ENCODE data around the gene TNNT2.

DNA sequence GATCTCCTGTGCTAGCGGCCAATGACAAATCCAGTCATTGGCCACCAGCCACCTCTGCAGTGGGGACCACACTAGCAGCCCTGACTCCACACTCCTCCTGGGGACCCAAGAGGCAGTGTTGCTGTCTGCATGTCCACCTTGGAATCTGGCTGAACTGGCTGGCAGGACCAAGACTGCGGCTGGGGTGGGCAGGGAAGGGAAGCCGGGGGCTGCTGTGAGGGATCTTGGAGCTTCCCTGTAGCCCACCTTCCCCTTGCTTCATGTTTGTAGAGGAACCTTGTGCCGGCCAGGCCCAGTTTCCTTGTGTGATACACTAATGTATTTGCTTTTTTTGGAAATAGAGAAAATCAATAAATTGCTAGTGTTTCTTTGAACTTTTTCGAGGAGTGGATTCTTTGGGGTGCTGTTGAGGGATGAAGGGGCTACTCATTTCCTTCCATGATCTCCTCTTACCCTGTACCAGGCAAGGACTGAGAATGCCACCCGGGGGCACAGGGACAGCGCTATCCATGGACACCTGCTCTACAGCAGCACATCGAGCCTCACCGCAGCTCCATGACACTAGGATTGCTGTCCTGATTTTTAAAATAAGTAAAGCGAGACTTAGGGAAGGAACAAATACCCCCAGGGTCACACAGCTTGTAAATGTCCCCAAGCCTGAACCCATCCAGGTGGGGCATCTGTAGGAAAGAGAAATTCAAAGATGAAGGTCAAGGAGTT lies 44.7 kb downstream of the TNNT2 start:
- TF ChIP-seq, protein P1, sequence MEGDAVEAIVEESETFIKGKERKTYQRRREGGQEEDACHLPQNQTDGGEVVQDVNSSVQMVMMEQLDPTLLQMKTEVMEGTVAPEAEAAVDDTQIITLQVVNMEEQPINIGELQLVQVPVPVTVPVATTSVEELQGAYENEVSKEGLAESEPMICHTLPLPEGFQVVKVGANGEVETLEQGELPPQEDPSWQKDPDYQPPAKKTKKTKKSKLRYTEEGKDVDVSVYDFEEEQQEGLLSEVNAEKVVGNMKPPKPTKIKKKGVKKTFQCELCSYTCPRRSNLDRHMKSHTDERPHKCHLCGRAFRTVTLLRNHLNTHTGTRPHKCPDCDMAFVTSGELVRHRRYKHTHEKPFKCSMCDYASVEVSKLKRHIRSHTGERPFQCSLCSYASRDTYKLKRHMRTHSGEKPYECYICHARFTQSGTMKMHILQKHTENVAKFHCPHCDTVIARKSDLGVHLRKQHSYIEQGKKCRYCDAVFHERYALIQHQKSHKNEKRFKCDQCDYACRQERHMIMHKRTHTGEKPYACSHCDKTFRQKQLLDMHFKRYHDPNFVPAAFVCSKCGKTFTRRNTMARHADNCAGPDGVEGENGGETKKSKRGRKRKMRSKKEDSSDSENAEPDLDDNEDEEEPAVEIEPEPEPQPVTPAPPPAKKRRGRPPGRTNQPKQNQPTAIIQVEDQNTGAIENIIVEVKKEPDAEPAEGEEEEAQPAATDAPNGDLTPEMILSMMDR (IDR thresholded peaks at IDR 0.05): no peak
- no peak for TF ChIP-seq POLR2A (IDR thresholded peaks at IDR 0.05)
